RPMI7951 (cell line): Measurements from ENCODE around the gene ARHGAP44. TPM values are rescaled to one million over a fixed set of nuclear protein-coding genes. Genes with fewer than 3 reads are reported as not detected.
A peak's percentile ranks its signal among the peaks of the same experiment; 100 is the strongest.

Experiments
- DNase-seq: peaks from one replicate; pipeline ENCODE4 v3.0.0-alpha.2; 2012; ENCODE audit warnings: low read depth
- total RNA-seq: library from RNA; depleted of rRNA; stranded (reverse); fragments of >200 nt; shearing (Covaris generic); gene quantifications from 2 replicates; pipeline ENCODE4 v1.2.3, GENCODE V29; 2014; rRNA removed

ARHGAP44 gene
- total RNA-seq, 1 experiment from 2014 or later, result 0.12 TPM

- peak; percentile 50 for DNase-seq
These were observed 235.4 kb downstream of the ARHGAP44 start for GRCh38 chr17:13024526-13025257.

GRCh38 chr17:13025258-13025627 is 235.9 kb downstream of the ARHGAP44 start:
- DNase-seq, result no peak

DNA sequence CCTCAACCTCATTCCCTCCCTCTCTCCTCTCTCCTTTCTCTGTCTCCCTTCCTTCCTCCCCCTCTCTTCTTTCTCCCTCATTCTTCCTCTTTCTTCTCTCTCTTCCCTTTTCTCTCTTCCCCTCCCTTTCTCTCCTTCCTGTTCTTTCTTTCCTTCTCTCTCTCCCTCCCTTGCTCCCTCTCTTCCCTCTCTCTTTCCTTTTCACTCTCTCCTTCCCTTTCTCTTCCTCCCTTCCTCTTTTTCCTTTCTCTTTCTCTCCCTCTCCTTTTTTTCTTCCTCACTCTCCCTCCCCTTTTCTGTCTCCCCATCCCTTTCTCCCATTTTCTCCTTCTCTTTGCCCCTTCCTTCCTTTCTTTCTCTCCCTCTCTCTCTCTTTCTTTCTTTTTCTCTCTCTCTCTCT is 236.4 kb downstream of the ARHGAP44 start:
- no peak for DNase-seq

GRCh38 chr17:13027246-13027645 is 237.9 kb downstream of the ARHGAP44 start:
- DNase-seq, result peak; percentile 12

- DNase-seq, result no peak
These were observed 240.0 kb downstream of the ARHGAP44 start for GRCh38 chr17:13029340-13029739.

GRCh38 chr17:13030056-13030455 is 240.8 kb downstream of the ARHGAP44 start:
- no peak for DNase-seq

- peak; percentile 43 for DNase-seq
These were observed 241.4 kb downstream of the ARHGAP44 start for GRCh38 chr17:13030459-13031300.

DNA sequence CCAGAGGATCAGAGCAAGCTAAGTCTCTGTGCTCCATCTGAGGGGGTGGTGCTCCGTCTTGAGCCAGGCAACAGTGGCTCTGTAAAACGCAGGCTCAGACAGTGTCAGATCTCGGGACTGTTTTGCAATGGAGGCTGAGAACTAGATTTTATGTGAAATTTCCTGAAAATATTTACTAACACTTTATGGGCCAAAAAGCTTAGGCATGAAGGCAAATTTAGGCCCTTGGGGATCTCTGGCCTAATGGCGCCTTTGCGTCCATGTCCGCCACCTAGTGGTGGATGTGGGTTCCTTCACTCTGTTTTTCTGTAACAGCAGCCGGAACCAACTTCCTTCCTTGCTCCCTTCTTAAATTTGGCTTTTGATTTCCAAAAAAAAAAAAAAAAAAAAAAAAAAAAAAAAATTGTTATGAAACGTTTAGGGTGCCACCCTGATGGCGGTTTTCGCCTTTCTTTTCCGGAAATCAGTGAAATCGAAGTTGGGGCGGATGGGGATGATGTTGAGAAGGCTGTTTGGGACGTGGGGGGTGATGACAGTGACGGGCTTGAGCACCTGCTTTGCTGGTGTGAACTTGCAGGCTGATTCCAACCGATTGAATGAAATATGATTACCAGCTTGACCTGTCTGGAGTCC is 242.5 kb downstream of the ARHGAP44 start:
- DNase-seq, result peak; percentile 37

DNA sequence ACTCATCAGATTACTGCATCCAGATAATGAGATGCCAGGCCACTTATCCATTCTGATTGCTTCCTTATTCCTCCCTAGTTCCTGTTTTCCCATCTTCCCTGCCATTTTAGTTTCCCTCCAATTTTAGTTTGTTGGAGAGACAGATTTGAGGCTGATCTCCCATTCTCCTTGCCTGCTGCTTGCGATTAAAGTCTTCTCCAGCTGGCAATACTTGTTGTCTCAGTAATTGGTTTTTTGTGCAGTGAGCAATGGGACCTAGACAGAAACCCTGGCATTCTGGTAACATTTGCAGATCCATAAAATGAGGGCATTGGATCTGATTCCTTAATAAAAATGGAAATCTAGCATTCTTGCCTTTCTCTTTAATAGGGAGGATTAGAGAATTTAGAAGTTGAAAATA is 246.1 kb downstream of the ARHGAP44 start:
- no peak for DNase-seq

- no peak for DNase-seq
These were observed 247.5 kb downstream of the ARHGAP44 start for GRCh38 chr17:13036751-13037150.

GRCh38 chr17:13038931-13039665 is 249.8 kb downstream of the ARHGAP44 start:
- no peak for DNase-seq

Other genes with a start within 250 kb of the ARHGAP44 start
- gene MYOCD, start 123.6 kb upstream of the ARHGAP44 start, total RNA-seq, result not detected in 2 replicates
- 45.6 and 50.3 TPM in 2 replicates for gene ELAC2, start 228.5 kb downstream of the ARHGAP44 start, total RNA-seq